Stimulated activated CD8-positive, alpha-beta memory T cell treated with anti-CD3 and anti-CD28 coated beads, Interleukin-15, amount 100 ng/mL, for 4 hours (primary cell): Measurements from ENCODE around the gene SLC16A8.

ENCODE experiments used
- DNase-seq, 2 donors: peaks; one replicate each; pipeline ENCODE4 v3.0.0-alpha.2; 2020; ENCODE audit warnings: low read depth in 2 of 2

SLC16A8 gene

DNA sequence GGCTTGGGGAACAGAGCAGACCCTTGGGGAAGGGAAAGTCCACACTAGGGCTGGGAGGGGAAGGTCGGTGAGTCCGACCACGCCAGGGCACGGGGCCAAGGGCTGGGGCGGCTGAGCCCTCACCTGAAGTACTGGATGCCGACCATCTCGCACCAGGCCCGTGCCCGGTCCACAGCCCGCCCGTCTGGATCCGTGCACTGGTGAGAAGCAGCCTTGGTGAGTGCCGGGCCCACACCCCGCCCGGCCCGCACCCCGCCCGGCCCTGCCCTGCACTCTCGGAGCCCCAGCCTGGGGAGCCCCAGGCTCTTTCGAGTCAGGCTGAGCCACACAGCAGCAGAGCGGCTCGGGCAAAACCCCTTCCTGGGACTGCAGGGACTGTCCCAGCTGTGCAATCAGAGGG is 28.4 kb upstream of the SLC16A8 start:
- no peak for DNase-seq

GRCh38 chr22:38111925-38112355 is 28.0 kb upstream of the SLC16A8 start:
- DNase-seq: no peak

DNA sequence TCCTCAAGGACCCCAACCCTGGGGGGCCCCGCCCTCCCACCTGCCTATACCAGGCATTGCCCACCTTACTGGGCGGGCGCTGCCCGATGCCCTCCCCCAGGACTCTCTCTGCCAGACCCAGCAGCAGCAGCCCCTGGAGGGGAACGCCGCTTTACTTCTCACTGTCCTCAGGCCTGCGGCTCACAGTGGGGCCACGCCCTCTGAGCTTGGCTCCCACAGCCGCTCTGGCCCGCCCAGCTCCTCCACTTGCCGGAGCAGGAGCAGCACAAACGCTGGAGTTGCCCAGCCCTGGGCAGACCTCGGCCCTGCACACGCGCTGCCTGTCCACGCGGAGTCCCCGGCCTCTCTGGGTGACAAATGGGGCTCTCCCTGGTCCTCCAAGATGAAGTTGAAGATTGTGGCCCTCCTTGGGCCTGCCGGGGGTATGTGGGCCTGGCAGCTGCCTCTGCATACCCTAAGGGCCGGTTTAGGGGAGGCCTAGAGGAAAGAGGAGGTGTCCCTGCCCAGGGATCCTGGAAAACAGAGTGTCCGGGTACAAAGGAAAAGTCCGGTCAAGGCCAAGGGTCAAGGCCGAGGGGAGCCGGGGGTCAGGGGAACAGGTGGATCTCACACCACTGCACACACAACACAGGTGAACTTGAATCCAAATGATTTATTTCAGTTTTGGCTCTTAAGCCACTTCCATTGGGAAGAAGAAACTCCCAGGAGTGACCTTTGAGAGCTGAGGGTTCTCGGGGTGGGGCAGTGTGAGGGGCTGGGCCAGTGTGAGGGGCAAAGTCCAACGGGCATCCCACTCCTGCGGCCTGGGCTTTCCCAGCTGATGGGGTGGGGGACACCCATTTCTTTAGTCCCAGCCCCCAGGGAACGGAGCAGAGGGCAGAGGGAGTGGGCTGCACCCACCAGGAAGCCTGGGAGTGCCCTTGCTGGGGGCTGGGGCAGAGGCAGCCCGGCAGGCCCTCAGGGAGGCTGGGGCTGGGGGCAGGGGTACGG is 27.2 kb upstream of the SLC16A8 start:
- no peak for DNase-seq

DNA sequence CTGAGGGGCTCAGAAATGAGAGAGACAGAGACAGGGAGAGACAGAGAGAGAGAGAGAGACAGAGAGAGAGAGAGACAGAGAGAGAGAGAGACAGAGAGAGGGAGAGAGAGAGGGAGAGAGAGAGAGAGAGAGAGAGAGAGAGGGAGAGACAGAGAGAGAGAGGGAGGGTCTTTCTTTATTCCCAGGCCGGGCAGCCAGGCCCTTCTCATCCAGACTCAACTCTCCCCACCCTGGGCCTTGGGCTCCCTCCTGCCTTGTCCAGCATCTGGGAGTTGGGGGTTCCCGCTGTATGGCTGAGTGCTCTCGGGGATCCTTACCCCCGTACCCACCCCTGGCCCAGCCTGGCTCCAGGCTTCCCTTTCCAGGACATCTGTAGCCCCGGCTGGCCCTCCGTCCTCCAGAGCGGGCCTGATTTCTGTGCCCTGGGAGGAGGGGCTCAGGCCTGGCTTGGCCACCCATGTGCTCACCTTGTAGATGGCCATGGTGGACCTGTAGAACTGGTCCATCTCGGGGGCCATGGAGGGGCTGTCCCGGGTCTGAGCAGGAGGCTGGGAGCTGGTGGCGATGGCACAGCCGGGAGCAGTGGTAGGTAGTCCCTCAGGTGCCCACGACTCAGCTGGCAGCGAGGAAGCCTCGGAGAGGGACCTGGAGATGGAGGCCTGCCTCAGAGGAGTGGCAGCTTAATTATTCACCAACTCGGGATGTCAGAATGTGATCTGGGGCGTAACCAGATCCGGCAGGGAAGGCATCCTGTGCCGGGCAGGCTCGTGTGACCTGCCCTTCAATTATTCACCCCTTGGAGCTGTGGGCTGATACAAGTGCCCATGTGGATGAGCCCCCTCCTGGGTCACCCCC is 26.3 kb upstream of the SLC16A8 start, which contains the start of gene BAIAP2L2:
TSS of gene BAIAP2L2 (minus strand) at position 677 of the 855 bp plus-strand sequence. CDS start at position 518, 159 bp downstream.
- no peak for DNase-seq

DNA sequence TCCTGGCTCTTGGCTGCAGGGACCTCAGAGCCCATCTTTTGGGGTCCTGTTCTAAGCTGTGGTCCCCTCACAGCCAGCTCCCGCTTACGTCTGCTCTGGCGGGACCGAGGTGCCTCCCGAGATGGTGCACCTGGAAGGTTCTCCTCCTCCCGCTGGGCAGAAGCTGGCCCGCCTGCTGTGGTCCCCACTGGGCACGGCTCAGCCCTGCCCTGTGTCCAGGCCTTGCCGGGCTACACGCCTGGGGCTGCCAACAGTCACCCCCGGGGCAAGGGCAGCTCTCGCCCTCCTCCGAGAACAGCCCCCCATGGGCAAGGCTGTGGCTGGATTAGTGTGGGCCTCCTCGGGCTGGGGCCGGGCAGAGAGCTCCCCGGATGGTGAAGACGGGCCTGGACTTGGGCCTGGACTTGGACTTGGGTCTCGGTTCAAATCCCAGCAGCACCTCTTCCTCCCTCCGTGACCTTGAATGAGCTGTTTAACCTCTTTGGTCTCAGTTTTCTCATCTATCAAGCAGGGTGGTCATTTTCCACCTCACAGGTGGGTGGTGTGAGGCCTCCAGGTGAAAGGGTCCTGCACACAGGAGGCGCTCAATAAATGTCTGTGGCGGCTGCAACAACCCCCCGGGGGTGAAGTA is 25.5 kb upstream of the SLC16A8 start:
- DNase-seq: no peak

GRCh38 chr22:38108561-38109319 is 24.8 kb upstream of the SLC16A8 start:
- DNase-seq: no peak

- DNase-seq: no peak
These were observed 23.9 kb upstream of the SLC16A8 start for GRCh38 chr22:38107692-38108515.

DNA sequence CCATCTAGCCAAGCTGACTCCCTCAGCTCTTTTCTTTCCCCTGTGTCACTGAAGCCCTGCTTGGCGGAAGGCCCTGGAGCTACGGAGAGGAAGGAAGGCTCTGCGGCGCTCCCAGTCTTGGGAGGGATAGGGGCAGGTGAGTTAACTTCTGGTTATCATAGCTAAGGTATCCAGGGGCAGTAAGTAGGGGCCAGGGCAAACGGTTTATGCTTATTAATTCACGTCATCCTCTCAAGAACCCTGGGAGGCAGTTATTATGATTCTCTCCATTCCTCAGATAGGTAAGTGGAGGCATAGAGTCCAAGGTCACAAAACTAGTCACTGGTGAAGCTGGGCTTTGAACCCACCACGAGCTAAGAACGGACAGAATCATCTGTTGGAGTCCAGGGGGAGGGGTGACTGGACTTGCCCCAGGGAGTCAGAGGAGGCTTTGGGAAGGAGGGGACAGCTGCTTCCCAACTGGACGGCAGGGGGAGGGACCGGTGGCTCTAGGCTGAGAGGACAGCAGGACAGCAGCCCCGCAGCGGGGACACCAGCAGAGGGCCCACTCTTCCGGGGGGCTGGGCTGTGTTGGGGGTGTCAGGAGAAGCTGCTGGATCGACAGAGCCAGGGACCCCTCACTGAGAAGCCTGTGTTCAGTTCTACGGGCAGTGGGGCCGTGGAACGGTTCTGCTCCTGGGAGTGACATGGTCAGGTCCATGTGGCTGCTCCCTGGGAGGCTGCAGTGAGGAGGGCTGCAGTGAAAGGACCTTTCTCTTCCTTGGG is 23.0 kb upstream of the SLC16A8 start:
- no peak for DNase-seq

DNA sequence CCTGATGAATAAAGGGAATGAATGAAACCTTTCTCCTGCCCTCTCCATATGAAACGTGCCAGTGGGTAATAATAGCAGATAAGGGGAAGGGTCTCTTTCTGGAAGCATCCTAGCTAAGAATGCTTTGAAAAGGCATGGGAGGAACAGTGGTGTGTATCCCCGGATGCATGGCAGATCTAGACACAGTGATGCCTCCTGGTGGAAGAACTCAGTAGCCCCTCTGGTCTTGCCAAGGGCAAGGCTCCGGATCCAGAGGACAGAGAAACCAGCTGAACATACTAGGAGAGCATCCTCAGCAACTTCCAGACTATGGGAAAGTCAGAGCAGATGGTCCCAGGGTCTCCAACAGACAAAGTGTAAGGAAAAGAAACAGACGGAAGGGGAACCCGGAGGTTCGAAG is 20.1 kb upstream of the SLC16A8 start:
- no peak for DNase-seq

- DNase-seq: no peak
These were observed 19.7 kb upstream of the SLC16A8 start for GRCh38 chr22:38103641-38104040.

DNA sequence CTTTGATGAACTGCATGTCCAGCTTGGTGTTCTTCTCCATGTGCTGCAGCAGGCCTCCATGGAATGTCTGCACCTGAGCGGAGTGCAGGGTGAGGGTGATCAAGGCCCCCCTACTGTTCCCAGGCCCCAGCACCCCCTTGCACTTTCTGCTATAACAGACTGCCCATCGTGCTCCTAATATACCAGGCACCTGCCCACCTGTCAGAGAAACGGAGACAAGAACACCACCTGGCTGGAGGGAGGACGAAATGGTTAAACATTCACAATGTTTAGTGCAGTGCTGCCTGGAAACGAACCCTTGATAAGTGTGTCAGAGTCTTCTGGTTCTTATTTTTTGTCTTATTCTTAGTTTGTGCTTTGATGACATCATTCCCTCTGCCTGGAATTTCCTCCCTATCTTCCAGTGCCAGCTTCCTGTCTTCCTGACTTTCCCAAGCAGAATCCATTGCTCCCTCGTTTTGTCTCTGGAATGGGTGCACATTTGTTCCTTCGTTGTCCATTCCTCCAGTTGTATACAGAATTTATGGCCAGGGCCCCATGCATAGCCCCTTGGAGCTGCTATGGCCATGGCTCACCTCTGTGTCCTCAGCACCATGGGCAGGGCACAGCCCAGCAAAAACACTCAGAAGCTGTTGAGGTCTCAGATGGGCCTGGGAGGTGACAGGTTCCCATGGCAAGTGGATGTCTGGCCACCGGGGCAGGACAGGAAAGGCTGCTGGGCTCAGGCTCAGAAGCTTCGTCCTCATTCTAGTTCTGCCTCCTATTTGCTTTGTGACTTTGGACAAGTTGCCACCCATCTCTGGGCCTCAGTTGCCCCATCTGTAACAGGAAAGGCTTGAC is 14.6 kb upstream of the SLC16A8 start:
- no peak for DNase-seq

- DNase-seq: no peak
These were observed 13.8 kb upstream of the SLC16A8 start for GRCh38 chr22:38097557-38098409.

- no peak for DNase-seq
These were observed 13.1 kb upstream of the SLC16A8 start for GRCh38 chr22:38097058-38097457.

DNA sequence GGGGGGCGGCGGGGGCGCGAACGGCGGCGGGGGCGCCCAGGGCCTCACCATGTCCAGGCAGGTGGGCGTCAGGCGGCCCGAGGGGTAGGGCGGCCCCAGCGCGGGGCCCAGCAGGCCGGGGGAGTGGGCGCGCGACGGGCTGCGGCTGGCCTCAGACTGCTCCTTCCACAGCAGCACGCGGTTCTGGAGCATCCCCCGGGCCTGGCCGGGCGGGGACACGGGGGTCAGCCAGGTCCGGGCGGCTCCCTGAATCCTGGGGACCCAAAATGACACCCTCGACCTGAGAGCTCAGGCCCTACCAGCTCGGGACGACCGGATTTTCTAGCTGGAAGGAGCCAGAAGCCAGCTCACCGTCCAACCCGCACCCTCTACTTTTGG is 5.5 kb upstream of the SLC16A8 start:
- no peak for DNase-seq

DNA sequence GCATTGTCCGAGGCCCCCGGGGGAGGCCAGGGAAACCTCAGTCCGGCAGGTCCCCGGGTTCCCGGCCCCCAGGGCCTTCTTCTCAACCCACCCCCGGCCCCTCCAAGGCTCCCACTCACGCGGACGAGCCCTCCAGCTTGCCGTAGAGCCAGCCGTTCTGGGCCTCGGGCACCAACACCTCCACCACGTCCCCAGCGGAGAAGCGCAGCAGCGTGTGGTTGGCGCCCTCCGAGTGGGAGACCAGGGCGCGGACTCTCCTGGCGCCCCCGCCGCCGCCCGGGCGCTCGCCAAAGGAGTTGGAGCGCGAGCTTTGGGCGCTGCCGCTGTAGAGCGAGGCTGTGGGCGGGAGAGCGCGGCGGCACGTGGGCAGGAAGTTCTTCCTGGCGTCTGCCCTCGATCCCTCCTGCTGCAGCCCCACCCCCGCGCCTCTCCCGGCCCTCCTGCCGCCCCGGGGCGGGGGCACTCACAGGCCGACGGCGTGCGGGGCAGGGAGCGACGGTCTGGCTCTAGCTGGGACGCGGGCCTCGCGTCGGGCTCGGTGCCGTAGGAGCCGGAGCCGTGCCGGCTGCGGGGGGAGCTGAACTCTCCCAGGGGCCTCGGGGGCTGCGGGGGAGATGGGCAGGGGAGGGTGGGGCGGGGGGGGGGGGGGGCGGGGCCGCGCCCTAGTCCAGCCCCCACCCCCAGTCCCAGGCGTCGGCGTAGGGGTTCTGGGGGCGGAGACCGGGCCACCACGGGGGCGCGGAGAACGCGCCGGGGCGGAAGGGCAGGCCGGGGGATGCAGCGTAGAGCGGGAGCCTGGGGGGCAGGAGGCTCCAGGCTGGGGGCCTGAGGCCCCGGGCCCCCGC is 4.9 kb upstream of the SLC16A8 start:
- DNase-seq: no peak

GRCh38 chr22:38087855-38088254 is 3.9 kb upstream of the SLC16A8 start:
- DNase-seq: no peak

DNA sequence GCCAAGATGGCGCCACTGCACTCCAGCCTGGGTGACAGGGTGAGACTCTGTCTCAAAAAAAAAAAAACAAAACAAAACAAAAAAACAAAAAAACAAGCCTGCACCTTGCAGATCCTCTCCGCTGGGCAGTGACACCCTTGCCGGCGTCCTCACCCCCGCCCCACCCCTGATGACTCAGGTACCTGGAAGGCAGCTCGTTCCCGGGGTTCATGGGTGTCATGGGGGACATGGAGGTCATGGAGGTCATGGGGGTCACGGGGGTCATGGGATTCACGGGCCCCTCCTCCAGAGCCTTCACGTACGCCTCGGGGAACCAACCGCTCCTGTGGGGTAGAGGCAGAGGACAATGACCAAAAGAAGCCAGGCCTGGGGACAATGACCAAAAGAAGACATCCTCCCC is 3.0 kb upstream of the SLC16A8 start:
- DNase-seq: no peak
